ENCODE data around the gene CENPB. TPM values are rescaled to one million over a fixed set of nuclear protein-coding genes. Genes with fewer than 3 reads are reported as not detected.

CENPB gene
- total RNA-seq, 1 donor from 2014 or later, result 109 TPM

DNA sequence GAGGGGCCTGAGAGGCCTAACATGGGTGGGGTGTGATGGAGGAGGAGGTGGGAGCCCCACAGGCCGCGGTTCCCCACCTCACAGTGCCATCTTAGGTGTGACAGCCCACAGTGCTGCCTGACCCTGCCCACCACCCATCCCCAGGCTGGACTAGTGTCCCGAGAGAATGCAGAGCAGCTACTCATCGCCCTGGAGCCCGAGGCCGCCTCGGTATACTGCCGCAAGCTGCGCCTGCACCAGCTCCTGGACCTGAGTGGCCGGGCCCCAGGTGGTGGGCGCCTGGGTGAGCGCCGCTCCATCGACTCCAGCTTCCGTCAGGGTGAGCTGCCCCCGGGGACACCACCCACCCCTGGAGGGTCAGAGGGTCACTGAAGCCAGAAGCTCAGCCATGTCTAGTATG lies 38.5 kb downstream of the CENPB start:
- no peak for DNase-seq (ENCODE audit: low spot score)

- no peak for DNase-seq (ENCODE audit: low spot score)
These were observed 39.1 kb downstream of the CENPB start for GRCh38 chr20:3747471-3747870.

- no peak for DNase-seq (ENCODE audit: low spot score)
These were observed 40.8 kb downstream of the CENPB start for GRCh38 chr20:3745686-3746173.

- DNase-seq (ENCODE audit: low spot score), result peak; percentile 81
These were observed 41.5 kb downstream of the CENPB start for GRCh38 chr20:3744806-3745685.

DNA sequence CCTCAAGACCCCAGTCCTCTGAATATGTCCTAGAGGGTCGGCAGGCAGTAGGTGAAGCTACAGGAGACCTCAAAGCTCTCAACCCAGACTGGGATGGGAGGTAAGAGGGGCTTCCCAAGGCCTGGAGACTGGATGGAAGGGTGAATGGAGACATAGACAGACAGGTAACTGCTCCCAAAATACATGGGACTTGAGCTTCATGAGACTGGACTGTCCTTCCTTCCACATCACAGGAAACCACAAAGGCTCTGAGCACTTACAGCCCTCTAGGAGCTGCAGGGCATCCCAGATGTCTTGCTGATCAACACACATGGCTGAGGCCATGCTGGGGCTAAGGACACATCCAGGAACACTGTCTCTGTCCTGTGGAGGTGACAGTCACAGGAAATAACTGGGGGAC lies 42.5 kb downstream of the CENPB start:
- DNase-seq (ENCODE audit: low spot score), result no peak

DNA sequence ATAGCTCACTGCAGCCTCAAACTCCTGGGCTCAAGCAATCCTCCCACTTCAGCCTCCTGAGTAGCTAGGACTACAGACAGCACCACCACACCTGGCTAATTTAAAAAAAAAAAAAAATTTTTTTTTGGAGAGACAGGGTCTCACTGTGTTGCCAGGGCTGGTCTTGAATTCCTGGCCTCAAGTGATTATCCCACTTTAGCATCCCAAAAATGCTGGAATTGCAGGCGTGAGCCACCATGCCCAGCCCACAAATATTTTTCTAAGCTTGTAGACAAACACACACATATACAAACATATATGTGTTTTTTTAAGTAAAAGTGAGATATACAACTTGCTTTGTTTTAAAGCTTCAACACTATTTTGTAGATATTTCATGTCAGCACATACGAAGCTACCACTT lies 43.3 kb downstream of the CENPB start:
- DNase-seq (ENCODE audit: low spot score), result no peak

- DNase-seq (ENCODE audit: low spot score), result no peak
These were observed 44.6 kb downstream of the CENPB start for GRCh38 chr20:3741836-3742458.

- DNase-seq (ENCODE audit: low spot score), result no peak
These were observed 45.8 kb downstream of the CENPB start for GRCh38 chr20:3740615-3741301.

- no peak for DNase-seq (ENCODE audit: low spot score)
These were observed 46.6 kb downstream of the CENPB start for GRCh38 chr20:3739926-3740451.

- DNase-seq (ENCODE audit: low spot score), result no peak
These were observed 47.2 kb downstream of the CENPB start for GRCh38 chr20:3739054-3739925.

DNA sequence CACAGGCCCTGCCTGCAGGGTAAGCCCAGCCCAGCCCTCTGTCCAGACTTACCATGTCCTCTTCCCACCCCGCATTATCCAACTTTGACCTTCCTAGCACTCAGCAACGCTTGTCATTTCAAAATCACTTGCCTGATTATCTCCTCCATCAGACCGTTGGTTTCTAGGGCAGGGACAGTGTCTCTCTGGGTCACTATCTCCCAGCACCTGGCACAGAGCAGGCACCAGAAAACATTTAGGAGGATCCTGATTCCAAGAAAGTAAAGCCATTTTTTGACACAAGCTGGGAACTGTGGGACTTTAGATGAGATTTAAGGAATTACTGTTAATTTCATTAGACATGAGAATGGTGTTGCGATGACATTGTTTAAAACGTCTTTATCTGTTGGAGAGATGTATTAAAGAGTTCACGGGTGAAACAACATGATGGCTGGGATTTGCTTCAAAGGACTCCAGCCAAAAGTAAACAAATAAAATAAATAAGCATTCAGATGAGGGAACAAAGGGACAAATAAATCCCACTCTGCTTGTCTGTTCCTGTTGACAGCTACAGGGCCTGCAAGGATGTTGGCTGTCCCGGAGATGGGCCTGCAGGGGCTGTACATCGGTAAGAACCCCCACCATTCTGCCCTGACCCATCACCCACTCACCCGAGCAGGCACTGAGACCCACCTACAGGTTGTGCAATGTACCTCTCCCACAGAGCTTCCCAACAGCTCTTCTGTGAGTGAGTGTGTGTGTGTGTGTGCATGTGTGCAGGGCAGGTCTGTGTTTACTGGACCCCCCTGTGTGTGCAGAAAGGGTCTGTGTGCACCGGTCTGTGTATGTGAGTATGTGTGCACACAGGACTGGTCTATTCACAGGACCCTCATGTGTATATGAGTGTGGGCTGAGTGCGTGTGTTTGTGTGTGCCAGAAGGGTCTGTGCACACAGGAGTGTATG lies 48.2 kb downstream of the CENPB start:
- DNase-seq (ENCODE audit: low spot score), result no peak

DNA sequence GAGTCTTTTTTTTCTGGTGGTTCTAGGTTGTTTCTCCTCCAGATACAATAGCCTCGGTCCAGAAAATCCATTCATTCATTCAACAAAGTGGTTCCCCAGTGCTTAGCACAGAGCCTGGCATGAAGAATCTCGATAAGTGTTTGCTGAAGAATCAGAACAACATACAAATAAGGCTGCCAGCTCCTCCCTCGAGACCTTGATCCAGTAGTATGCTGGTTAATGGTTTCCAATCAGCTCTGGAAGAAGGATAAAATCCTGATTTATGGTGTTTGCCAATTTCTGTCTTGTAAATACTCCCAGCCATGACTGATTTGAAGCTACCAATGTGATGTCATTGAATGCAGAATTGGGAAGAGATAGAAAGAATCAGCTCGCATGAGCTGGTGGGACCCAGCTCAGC lies 50.8 kb downstream of the CENPB start:
- DNase-seq (ENCODE audit: low spot score), result no peak

DNA sequence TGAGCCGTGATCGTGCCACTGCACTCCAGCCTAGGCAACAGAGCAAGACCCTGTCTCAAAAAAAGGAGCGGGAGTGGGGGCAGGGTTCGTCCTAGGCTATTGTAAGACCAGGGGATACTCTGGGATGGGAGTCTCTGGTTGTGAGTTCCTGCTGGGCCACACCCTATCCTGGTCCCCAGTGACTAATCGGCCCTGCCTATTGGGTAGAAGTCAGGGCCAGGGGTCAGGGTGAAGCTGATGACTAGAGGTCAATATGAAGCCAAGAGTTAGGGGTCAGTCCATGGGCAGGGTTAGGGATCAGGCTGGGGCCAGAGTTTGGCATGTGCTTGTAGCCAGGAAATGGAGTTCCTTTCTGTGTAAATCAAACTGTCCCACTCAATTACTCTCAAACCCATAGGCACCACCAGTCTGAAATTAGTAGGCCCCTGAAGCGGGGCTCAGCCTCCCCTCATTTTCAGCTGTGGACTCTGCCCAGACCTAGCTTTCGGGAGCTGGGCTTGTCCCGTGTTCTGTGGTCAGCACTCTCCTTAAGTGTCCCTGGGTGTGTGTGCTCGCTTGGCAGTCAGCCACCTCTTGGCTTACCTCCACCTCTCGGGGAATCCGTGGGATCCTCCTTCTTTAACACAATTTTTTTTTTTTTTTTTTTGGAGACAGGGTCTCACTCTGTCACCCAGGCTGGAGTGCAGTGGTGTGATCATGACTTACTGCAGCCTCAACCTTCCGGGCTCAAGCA lies 52.3 kb downstream of the CENPB start:
- DNase-seq (ENCODE audit: low spot score), result peak; percentile 50

Other genes with a start within 250 kb of the CENPB start
- gene GFRA4, start 123.3 kb downstream of the CENPB start, total RNA-seq, result not detected
- gene ADAM33, start 104.7 kb downstream of the CENPB start, total RNA-seq, result 67.3 TPM
- 8.2 TPM for gene SIGLEC1, start 74.1 kb downstream of the CENPB start, total RNA-seq
- gene HSPA12B, start 54.1 kb downstream of the CENPB start, total RNA-seq, result 5.4 TPM
- 61.1 TPM for gene ADISSP, start 19.0 kb downstream of the CENPB start, total RNA-seq
- gene SPEF1, start 5.3 kb downstream of the CENPB start, total RNA-seq, result 0.75 TPM
- gene CDC25B, start 9.6 kb upstream of the CENPB start, total RNA-seq, result 38.9 TPM
- 16.2 TPM for gene AP5S1, start 33.8 kb upstream of the CENPB start, total RNA-seq
- 44.9 TPM for gene MAVS, start 60.1 kb upstream of the CENPB start, total RNA-seq
- 32.5 TPM for gene PANK2, start 102.6 kb upstream of the CENPB start, total RNA-seq
- gene RNF24, start 228.8 kb upstream of the CENPB start, total RNA-seq, result 9.4 TPM

Measured in mucosa of gallbladder (tissue), 1 donor.